ENCODE measurements around the gene GLS.

Gene GLS

GRCh38 chr2:190904640-190905261 lies 24.1 kb downstream of the GLS start:
- TF ChIP-seq ZNF488 (tag by site-specific recombination; IDR thresholded peaks at IDR 0.05) = no peak
- no peak for TF ChIP-seq ZNF549 (tag by site-specific recombination; IDR thresholded peaks at IDR 0.05)
- TF ChIP-seq ZNF416 (tag by site-specific recombination; IDR thresholded peaks at IDR 0.05) = no peak
- no peak for TF ChIP-seq ZNF785 (tag by site-specific recombination; IDR thresholded peaks at IDR 0.05)
- no peak for TF ChIP-seq CTCF (tag by site-specific recombination; IDR thresholded peaks at IDR 0.05)
- no peak for TF ChIP-seq HOXC10 (CRISPR knock-in tag; IDR thresholded peaks at IDR 0.05)
- no peak for TF ChIP-seq ZNF664 (tag by site-specific recombination; IDR thresholded peaks at IDR 0.05)
- no peak for TF ChIP-seq ZNF48 (tag by site-specific recombination; IDR thresholded peaks at IDR 0.05)
- TF ChIP-seq GLIS2 (tag by site-specific recombination; IDR thresholded peaks at IDR 0.05) = no peak
- TF ChIP-seq ZNF677 (tag by site-specific recombination; IDR thresholded peaks at IDR 0.05) = no peak
- no peak for TF ChIP-seq AEBP2 (tag by site-specific recombination; IDR thresholded peaks at IDR 0.05; ENCODE audit: borderline replicate concordance)
- no peak for TF ChIP-seq BCL11B (tag by site-specific recombination; IDR thresholded peaks at IDR 0.05; ENCODE audit: low read depth)
- no peak for TF ChIP-seq ZNF341 (tag by site-specific recombination; IDR thresholded peaks at IDR 0.05; ENCODE audit: low read depth)
- no peak for TF ChIP-seq ZFHX2 (tag by site-specific recombination; conservative IDR thresholded peaks at IDR 0.05)
- no peak for TF ChIP-seq ZNF214 (tag by site-specific recombination; IDR thresholded peaks at IDR 0.05; ENCODE audit: borderline replicate concordance)
- TF ChIP-seq ZSCAN4 (tag by site-specific recombination; IDR thresholded peaks at IDR 0.05) = no peak
- CTCF ChIA-PET = no interaction called here
- POLR2A ChIA-PET = no interaction called here
- Histone ChIP-seq H3K4me3 (ENCODE audit: low read depth, low read length) (no peak overlapping the region), H3K4me1 (ENCODE audit: control insufficient read depth, insufficient read depth, low read length) (no peaks in the 10 kb centered on the region), H3K27ac (ENCODE audit: extremely low read depth, low read depth, low read length) (no peak overlapping the region), H3K9me3 (ENCODE audit: control insufficient read depth, insufficient read depth, low read depth, low read length) (no peaks in the 10 kb centered on the region), H3K36me3 (ENCODE audit: control insufficient read depth in 2 of 2, insufficient read depth in 1 of 2, low read length in 2 of 2) (peaks cover 27 to 63% of the 10 kb centered on the region in 2 experiments)

GRCh38 chr2:190908532-190908931 lies 27.9 kb downstream of the GLS start:
- peaks cover 24 to 51% of the 10 kb centered on the region in 2 experiments for H3K36me3 ChIP-seq (ENCODE audit: control insufficient read depth in 2 of 2, insufficient read depth in 1 of 2, low read length in 2 of 2)
- no peak overlapping the region for H3K4me3 ChIP-seq (ENCODE audit: low read depth, low read length)
- H3K9me3 ChIP-seq (ENCODE audit: control insufficient read depth, insufficient read depth, low read depth, low read length) = no peaks in the 10 kb centered on the region
- TF ChIP-seq ZNF48 (tag by site-specific recombination; IDR thresholded peaks at IDR 0.05) (no peak), ZNF629 (tag by site-specific recombination; IDR thresholded peaks at IDR 0.05) (no peak), IKZF3 (tag by site-specific recombination; IDR thresholded peaks at IDR 0.05) (no peak), ZNF768 (tag by site-specific recombination; IDR thresholded peaks at IDR 0.05) (no peak), ZNF558 (tag by site-specific recombination; IDR thresholded peaks at IDR 0.05) (no peak), ZNF391 (tag by site-specific recombination; IDR thresholded peaks at IDR 0.05; ENCODE audit: borderline replicate concordance, low read depth) (no peak)
- no peak overlapping the region for H3K27ac ChIP-seq (ENCODE audit: extremely low read depth, low read depth, low read length)
- POLR2A ChIA-PET = no interaction called here
- CTCF ChIA-PET = no interaction called here
- H3K4me1 ChIP-seq (ENCODE audit: control insufficient read depth, insufficient read depth, low read length) = no peaks in the 10 kb centered on the region

Data from HEK293 (cell line).